OCI-M2 (cell line): ENCODE results near the gene FMN2.
"Not testable (repeated sequence)": the region's sequence is repeated elsewhere in the genome, so short reads cannot be mapped to it uniquely, and the experiment has no call there.

Source experiments
- DNase-seq: peaks from one replicate; lab custom pipeline; 2025; ENCODE audit not compliant: unreplicated experiment; lab: John Stamatoyannopoulos, UW

Gene FMN2

GRCh38 chr1:240413732-240414131, 322.0 kb downstream of the FMN2 start:
- DNase-seq, result no peak

DNA sequence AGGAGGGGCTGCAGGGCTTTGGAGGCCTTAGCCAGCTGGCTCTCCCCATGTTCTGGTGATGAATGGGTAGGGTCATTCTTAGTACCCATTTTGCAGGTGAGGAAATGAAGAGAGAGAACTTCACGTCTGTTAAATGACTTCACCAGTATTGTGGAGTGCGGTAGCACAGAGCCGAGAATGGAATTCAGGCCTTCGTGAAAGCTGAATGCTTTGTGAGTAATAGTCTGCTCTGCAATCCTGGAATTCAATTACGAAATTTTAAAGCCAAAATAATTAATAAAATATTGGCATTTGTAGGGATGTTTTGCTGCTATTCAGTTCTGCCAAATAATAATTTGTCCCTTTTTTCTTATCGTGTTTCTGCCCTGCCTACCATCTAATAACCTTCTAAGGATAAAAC, 322.6 kb downstream of the FMN2 start:
- DNase-seq, result no peak

DNA sequence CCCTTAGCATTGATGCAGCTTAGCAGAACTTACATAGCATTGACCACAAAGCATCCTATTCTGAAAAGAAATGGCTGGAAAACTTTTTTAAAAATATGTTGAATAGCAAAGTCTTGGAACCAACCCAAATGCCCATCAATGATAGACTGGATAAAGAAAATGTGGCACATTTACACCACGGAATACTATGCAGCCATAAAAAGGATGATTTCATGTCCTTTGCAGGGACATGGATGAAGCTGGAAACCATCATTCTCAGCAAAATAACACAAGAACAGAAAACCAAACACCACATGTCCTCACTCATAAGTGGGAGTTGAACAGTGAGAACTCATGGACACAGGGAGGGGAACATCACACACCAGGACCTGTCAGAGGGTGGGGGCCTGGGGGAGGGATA, 323.3 kb downstream of the FMN2 start:
- not testable (repeated sequence) for DNase-seq

- DNase-seq, result no peak
Observed at GRCh38 chr1:240415532-240415931, 323.8 kb downstream of the FMN2 start.

DNA sequence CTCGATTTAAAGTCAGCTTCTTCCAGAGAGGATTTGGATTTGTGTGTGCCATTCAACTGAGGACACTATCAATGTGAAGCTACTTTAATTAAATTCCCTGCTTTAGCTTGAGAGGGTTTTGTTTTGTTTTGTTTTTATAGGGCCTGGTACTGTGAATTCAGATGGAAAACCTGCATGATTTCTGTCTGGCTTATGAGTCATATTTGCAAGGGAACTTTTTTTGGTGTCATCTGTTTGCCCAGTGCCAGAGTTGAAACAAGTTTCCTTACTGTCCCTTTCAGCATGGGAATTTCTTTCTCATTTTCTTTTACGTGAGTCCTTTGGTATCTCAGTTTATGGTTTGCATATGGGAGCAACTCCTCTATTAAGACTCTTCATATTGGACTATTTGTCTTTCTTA, 325.6 kb downstream of the FMN2 start:
- DNase-seq, result no peak

DNA sequence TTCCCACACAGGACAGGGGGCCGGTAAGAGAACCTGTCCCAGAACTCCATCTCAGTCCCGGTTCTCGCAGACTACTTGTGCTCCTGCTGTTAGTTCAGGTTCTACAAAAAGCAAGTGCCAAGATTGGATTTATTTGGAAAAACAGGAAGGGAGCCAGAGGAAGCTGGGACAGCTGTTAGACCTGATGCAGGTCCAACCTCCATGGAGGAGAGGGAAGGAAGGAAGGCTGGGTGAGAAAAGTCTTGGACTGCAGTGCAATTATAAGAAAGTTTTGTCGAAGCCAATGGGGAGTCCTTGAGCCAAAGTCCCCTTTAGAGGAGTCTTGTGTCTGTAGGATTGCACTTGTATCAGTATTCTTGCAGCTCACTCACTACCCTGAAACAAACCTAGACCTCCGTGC, 329.1 kb downstream of the FMN2 start:
- no peak for DNase-seq

- DNase-seq, result no peak
Observed at GRCh38 chr1:240423246-240423924, 331.7 kb downstream of the FMN2 start.

GRCh38 chr1:240424740-240425464, 333.2 kb downstream of the FMN2 start:
- DNase-seq, result no peak

GRCh38 chr1:240426051-240426450, 334.4 kb downstream of the FMN2 start:
- DNase-seq, result no peak

GRCh38 chr1:240435996-240436566, 344.4 kb downstream of the FMN2 start:
- DNase-seq, result no peak

DNA sequence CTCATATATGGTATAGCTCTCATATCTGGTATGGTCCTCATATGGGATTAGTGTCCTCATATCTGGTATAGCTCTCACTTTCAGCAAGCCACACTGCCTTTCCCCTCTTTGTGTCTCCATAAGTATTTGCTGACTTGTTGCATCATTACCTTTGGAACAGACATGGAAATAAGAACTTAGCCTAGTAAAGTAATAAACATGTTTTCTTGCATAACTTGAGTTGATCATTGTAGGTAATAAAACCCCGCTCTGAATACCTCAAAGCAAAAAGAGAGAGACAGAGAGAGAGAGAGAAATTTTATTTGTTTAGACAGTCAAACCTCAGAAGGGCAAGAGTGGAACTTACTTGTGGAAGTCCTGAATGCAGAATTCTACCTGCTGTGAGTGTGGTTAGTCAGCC, 350.0 kb downstream of the FMN2 start:
- no peak for DNase-seq

GRCh38 chr1:240445369-240445768, 353.7 kb downstream of the FMN2 start:
- no peak for DNase-seq

GRCh38 chr1:240455228-240455821, 363.6 kb downstream of the FMN2 start:
- DNase-seq, result no peak

GRCh38 chr1:240457203-240457602, 365.5 kb downstream of the FMN2 start:
- no peak for DNase-seq

GRCh38 chr1:240462277-240462676, 370.6 kb downstream of the FMN2 start:
- no peak for DNase-seq

- DNase-seq, result no peak
Observed at GRCh38 chr1:240462766-240463395, 371.2 kb downstream of the FMN2 start.

- no peak for DNase-seq
Observed at GRCh38 chr1:240464099-240464498, 372.4 kb downstream of the FMN2 start.

- no peak for DNase-seq
Observed at GRCh38 chr1:240465531-240465940, 373.9 kb downstream of the FMN2 start.

- no peak for DNase-seq
Observed at GRCh38 chr1:240466509-240466908, 374.8 kb downstream of the FMN2 start.

DNA sequence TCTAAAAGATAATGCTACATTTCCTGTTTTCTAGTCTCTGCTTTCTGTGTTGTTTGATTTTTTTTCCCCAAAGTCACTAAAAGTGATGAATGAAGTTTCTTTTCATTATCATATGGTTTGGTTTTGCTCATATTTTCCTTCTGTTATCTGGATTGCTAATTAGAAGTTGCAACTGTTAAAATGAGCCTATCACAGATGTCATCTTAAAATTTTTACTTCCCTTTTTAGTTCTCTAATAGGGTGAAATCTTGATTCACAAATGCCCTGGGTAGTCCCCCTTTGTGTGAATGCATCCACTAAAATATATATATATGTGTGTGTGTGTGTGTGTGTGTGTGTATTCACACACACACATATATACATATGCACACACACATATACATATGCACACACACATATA, 376.2 kb downstream of the FMN2 start:
- DNase-seq, result no peak

GRCh38 chr1:240468656-240469055, 377.0 kb downstream of the FMN2 start:
- DNase-seq, result no peak
